ENCODE measurements around the gene PERM1. TPM values are rescaled to one million over a fixed set of nuclear protein-coding genes. Genes with fewer than 3 reads are reported as not detected.
A peak's percentile ranks its signal among the peaks of the same experiment; 100 is the strongest.

PERM1 gene
- total and polyA plus RNA-seq, 9 of the 15 experiments (the other 6 are each of a cell fraction or from before 2014, with no cell fraction given), result not detected

DNA sequence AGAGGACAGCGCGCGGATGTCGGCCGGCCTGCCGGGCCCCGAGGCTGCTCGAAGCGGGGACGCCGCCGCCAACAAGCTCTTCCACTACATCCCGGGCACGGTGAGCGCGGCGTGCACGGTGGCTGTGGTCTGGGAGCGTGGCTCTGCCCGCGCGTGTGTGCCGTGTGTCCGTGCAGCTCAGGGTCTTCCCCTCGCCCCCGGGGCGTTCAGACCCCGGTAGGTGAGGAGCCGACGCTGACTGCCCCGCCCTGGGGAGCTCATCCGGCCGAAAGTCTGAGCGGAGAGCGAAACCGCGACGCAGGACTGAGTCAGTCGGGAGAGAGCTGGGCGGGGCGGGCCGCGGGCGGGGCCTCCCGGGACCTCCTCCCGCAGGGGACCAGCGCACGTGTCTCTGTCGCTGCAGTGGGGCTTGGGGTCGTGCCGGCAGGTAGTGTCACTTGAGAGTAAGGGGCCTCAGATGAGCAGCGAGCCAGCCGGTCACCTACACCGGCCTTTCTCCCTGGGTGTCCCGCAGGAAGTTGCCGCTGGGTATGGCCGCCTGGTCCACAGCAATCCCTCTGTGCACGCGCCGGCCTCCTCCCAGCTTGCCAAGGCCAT is 15.1 kb downstream of the PERM1 start (continued):
- TF ChIP-seq, protein P1, sequence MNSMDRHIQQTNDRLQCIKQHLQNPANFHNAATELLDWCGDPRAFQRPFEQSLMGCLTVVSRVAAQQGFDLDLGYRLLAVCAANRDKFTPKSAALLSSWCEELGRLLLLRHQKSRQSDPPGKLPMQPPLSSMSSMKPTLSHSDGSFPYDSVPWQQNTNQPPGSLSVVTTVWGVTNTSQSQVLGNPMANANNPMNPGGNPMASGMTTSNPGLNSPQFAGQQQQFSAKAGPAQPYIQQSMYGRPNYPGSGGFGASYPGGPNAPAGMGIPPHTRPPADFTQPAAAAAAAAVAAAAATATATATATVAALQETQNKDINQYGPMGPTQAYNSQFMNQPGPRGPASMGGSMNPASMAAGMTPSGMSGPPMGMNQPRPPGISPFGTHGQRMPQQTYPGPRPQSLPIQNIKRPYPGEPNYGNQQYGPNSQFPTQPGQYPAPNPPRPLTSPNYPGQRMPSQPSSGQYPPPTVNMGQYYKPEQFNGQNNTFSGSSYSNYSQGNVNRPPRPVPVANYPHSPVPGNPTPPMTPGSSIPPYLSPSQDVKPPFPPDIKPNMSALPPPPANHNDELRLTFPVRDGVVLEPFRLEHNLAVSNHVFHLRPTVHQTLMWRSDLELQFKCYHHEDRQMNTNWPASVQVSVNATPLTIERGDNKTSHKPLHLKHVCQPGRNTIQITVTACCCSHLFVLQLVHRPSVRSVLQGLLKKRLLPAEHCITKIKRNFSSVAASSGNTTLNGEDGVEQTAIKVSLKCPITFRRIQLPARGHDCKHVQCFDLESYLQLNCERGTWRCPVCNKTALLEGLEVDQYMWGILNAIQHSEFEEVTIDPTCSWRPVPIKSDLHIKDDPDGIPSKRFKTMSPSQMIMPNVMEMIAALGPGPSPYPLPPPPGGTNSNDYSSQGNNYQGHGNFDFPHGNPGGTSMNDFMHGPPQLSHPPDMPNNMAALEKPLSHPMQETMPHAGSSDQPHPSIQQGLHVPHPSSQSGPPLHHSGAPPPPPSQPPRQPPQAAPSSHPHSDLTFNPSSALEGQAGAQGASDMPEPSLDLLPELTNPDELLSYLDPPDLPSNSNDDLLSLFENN (IDR thresholded peaks at IDR 0.05; ENCODE audit: low read depth in 2 of 2, low read length in 2 of 2), result no peak
- peak; percentile 78 for TF ChIP-seq CXXC5 (CRISPR knock-in tag; IDR thresholded peaks at IDR 0.05)
- peak; percentile 13 for TF ChIP-seq CCNT2 (IDR thresholded peaks at IDR 0.05; ENCODE audit: borderline replicate concordance, extremely low read depth, insufficient read length, low read depth, low read length)
- peak; percentile 68 for TF ChIP-seq SUPT5H (IDR thresholded peaks at IDR 0.05)
- TF ChIP-seq, protein P2, sequence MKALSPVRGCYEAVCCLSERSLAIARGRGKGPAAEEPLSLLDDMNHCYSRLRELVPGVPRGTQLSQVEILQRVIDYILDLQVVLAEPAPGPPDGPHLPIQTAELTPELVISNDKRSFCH (CRISPR knock-in tag; IDR thresholded peaks at IDR 0.05), result no peak
- TF ChIP-seq, protein P2 (tag; IDR thresholded peaks at IDR 0.05), result 0 out of 2 replicates have a peak, but pooled peaks have one; percentile 21
- no peak for TF ChIP-seq ZKSCAN8 (CRISPR knock-in tag; IDR thresholded peaks at IDR 0.05)
- peak; percentile 87 for TF ChIP-seq L3MBTL2 (IDR thresholded peaks at IDR 0.05)
- no peak for TF ChIP-seq ZNF197 (CRISPR knock-in tag; IDR thresholded peaks at IDR 0.05; ENCODE audit: low read depth)
- TF ChIP-seq RBM34 (IDR thresholded peaks at IDR 0.05; ENCODE audit: borderline replicate concordance, insufficient read depth, low read length), result peak; percentile 37; the same call in 1 of the 2 replicates
- 0 out of 2 replicates have a peak, but pooled peaks have one; percentile 44 for TF ChIP-seq ZBTB17 (CRISPR knock-in tag; IDR thresholded peaks at IDR 0.05)
- TF ChIP-seq NR2C1 (IDR thresholded peaks at IDR 0.05), result no peak
- no peak for TF ChIP-seq NR2C1 (tag; IDR thresholded peaks at IDR 0.05)
- no peak for TF ChIP-seq TCFL5 (CRISPR knock-in tag; conservative IDR thresholded peaks at IDR 0.05)
- no peak for TF ChIP-seq CBX5 (IDR thresholded peaks at IDR 0.05; ENCODE audit: borderline replicate concordance, low read depth)
- TF ChIP-seq, protein P3, sequence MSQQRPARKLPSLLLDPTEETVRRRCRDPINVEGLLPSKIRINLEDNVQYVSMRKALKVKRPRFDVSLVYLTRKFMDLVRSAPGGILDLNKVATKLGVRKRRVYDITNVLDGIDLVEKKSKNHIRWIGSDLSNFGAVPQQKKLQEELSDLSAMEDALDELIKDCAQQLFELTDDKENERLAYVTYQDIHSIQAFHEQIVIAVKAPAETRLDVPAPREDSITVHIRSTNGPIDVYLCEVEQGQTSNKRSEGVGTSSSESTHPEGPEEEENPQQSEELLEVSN (IDR thresholded peaks at IDR 0.05; ENCODE audit: borderline replicate concordance in 1 of 2, extremely low read depth in 1 of 2, insufficient read depth in 1 of 2, insufficient read length in 1 of 2, low read depth in 1 of 2, low read length in 1 of 2, poor library complexity in 1 of 2, severe bottlenecking in 1 of 2), result peak; percentile 23 to 70
- peak; percentile 76; the same call in 1 of the 2 replicates for TF ChIP-seq PHF8 (IDR thresholded peaks at IDR 0.05; ENCODE audit: borderline replicate concordance, low read length)
- TF ChIP-seq CREM (IDR thresholded peaks at IDR 0.05; ENCODE audit: low read depth), result peak; percentile 39
- peak; percentile 69; the same call in 1 of the 2 replicates for TF ChIP-seq ZBTB9 (CRISPR knock-in tag; IDR thresholded peaks at IDR 0.05)
- no peak for TF ChIP-seq GATA2 (CRISPR knock-in tag; IDR thresholded peaks at IDR 0.05)
- peak; percentile 73; the same call in 1 of the 2 replicates for TF ChIP-seq SP1 (CRISPR knock-in tag; IDR thresholded peaks at IDR 0.05)

All from K562 (cell line).